Activated CD8-positive, alpha-beta memory T cell treated with anti-CD3 and anti-CD28 coated beads for 24 hours (primary cell): ENCODE measurements around the gene PDCD11.
"Not testable (repeated sequence)": the region's sequence is repeated elsewhere in the genome, so short reads cannot be mapped to it uniquely, and the experiment has no call there.

Experiments
- DNase-seq: peaks from one replicate; pipeline ENCODE4 v3.0.0-alpha.2; 2020

The PDCD11 gene

DNA sequence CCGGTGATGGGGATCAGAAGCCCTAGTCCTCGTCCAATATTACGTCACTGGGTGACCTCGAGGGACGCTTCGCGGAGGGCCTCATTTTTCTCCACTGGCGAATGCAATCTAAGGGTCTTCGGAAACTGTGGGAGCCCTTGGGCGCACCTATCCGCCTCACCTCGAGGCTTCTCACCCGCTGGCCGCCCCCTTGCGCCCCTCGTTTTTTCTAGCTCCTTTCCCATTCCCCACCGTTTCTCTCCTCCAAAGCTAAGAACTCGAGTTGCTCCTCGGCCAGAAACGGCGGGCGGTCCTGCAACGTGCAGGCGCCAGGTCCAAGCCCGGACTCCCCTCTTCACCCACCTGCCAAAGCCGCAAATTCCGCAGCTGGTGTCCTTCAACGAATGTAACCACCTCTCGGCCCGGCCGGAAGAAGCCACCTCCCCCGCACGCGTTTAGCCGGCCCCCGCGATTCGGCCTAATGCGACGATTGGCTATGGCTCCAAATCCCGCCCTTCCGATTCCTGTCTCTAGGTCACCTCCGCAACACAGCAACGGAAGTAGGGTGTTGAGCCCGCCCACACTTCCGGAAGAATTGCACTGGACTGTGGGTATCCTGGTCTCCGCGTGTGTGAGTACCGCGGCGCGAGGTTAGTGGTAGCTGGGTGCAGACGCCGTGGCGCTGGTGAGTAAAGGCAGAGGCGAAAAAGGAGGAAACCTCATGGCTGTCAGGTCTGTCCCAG lies at the start of gene PDCD11, which contains the start of gene ATP5MK:
Gene PDCD11 (plus strand): TSS at position 560 of the 722 bp plus-strand sequence. CDS start 1,801 bp downstream, outside the sequence.
Gene ATP5MK (minus strand): TSS at position 409 of the 722 bp plus-strand sequence. CDS start 4,018 bp downstream, outside the sequence.
- peak; percentile 96 for DNase-seq

DNA sequence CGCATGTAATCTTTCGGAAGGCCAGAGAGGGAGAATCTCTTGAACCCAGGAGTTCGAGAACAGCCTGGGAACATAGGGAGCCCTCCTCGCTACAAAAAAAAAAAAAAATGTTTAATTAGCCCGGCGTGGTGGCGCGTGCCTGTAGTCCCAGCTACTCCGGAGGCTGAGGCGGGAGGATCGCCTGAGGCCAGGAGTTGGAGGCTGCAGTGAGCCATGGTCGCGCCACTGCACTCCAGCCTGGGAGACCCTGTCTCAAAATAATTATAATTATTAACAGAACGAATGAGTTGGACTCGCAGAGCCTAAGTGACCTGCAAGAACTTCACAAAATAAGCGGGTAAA lies 46.3 kb upstream of the PDCD11 start:
- DNase-seq = no peak

DNA sequence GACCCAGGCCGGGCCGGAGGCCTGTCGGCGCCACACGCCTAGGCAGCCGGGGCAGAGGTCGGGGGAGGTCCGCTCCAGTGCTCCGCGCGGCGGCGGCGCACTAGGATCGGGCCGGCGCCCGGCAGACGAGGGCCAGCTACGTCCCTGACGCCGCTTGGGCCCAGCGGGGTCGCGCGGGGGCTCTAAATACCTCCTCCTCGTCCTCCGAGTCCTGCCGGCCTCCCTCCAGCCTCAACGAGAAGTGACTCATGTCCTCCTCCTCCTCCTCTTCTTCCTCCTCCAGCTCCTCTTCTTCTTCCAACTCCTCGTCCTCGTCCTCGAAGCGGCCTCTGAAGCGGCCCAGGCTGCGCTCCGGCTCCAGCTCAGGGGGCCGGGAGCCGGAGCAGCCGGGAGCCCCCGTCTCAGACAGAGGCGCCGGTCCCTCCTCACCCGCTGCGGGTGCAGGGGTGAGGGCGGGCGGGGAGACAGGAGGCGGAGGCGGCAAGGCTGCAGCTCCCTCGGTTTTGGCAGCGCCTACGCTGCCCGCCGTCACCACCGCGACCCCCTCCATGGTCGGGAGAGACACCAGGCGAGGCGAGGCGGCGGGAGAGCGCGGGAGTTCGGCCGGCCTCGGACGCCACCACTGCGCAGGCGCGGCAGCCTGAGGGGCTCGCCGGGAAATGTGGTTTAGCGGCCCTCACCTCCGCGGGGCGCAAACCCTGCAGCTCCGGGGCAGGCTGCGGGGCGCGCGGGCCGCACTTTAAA lies 45.7 kb upstream of the PDCD11 start, which contains the start of gene PCGF6:
Gene PCGF6 (minus strand): TSS at position 624 of the 744 bp plus-strand sequence. CDS start 74 bp downstream, at position 550.
- DNase-seq = peak; percentile 94

GRCh38 chr10:103353281-103353680 lies 43.1 kb upstream of the PDCD11 start:
- no peak for DNase-seq

- DNase-seq = peak; percentile 15
Observed at GRCh38 chr10:103354567-103354966, 41.9 kb upstream of the PDCD11 start.

DNA sequence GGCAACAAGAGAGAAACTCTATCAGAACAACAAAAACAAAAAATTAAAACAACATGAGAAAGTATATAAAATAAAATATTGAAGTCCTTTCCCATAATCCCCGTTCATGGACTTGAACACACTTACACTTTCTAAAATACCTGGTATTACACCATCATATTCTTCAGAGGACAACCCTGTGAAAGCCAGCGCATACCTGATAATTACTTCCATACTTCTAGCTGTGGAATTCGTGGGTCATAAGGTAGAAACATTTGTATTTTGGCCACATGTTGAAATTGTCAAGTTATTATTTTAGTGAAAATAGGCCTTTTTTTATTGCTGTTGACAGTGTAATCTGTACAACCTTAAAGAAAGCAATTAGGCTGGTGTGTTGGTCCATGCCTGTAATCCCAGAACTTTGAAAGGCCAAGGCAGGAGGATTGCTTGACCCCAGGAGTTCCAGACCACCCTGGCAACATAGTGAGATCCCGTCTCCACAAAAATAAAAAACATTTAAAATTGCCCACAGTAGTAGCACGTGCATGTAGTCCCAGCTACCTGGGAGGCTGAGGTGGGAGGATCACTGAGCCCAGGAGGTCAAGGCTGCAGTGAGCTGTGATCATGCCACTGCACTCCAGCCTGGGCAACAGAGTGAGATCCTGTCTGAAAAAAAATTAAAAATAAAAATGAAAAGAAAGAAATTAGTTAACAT lies 40.4 kb upstream of the PDCD11 start:
- no peak for DNase-seq

GRCh38 chr10:103359493-103359892 lies 36.9 kb upstream of the PDCD11 start:
- DNase-seq = not testable (repeated sequence)

DNA sequence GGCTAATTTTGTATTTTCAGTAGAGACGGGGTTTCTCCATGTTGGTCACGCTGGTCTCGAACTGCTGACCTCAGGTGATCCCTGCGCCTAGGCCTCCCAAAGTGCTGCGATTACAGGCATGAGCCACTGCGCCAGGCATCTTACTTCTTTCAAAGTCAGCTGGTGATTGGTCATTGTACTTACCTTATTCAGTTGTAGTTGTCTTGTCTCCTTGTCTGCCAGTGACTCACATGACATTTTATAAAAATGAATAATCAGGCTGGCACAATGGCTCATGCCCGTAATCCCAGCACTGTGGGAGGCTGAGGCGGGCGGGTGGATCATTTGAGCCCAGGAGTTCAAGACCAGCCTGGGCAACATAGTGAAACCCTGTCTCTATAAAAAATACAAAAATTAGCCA lies 35.6 kb upstream of the PDCD11 start:
- not testable (repeated sequence) for DNase-seq

- peak; percentile 57 for DNase-seq
Observed at GRCh38 chr10:103367379-103367781, 29.0 kb upstream of the PDCD11 start.

DNA sequence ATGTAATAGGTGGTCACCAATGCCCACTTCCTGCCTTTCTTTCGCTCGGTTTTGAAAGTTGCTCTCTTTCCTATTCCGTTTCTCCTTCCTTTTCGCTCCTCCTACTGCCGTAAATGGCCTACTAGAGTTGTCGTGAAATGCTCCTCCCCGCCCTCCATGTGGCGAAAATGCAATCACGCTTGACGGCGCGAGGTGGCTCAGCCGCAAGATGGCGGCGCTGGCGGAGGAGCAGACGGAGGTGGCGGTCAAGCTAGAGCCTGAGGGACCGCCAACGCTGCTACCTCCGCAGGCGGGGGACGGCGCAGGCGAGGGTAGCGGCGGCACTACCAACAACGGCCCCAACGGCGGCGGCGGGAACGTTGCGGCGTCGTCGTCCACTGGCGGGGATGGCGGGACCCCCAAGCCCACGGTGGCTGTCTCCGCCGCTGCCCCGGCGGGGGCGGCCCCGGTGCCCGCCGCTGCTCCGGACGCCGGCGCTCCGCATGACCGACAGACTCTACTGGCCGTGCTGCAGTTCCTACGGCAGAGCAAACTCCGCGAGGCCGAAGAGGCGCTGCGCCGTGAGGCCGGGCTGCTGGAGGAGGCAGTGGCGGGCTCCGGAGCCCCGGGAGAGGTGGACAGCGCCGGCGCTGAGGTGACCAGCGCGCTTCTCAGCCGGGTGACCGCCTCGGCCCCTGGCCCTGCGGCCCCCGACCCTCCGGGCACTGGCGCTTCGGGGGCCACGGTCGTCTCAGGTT lies 28.5 kb upstream of the PDCD11 start, which contains the start of gene TAF5:
Gene TAF5 (plus strand): TSS at position 195 of the 737 bp plus-strand sequence. CDS start 14 bp downstream, at position 209.
- peak; percentile 91 for DNase-seq

- DNase-seq = no peak
Observed at GRCh38 chr10:103373544-103373943, 22.9 kb upstream of the PDCD11 start.

- no peak for DNase-seq
Observed at GRCh38 chr10:103374263-103374662, 22.2 kb upstream of the PDCD11 start.

DNA sequence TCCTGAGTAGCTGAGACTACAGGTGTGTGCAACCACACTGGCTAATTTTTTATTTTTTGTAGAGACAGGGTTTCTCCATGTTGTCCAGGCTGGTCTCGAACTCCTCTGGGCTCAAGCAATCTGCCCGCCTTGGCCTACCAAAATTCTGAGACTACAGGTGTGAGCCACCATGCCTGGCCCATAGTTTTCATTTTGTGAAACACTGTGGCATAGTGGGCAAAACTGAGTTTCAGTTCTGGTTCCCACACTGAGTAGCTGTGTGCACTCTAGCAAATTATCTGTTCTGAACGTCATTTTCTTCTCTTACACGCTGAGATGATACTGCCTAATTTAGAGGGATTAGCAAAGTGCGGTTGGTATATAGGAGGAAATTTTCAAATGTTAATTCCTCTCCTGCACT lies 13.7 kb upstream of the PDCD11 start:
- no peak for DNase-seq

DNA sequence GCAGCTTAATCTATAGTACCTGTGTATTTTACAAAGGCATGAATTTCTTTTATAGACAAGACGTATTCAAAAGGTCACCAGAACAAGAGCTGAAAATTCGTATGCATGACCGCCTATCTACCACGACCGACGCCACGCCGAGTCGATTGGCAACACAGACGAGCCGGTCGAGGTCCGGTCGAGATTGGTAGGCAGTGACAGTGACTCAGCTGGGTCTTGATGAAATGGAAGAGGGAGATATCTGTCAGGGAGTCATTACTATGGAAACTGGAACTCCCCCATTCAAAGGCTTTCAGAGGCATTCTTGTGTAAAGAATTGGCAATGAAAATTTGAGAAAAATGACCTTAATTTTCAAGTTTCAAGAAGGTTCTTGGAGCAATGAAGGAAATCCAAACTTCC lies 2.2 kb upstream of the PDCD11 start:
- DNase-seq = peak; percentile 40

DNA sequence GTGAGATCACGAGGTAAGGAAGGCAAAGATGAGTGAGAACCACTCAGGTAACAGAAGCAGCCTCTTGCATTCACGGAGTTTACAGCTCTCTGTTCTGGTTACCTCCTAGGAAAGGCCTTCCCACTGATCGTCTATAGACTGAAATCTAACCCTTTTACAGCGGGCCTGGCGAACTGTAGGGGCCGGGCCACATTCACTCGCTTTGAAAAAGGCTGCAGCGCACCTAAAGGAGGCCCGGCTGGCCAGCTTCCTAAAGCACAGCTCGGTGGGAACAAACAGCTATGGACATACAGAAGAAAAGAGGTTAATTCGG lies 716 bp upstream of the PDCD11 start:
- no peak for DNase-seq

- no peak for DNase-seq
Observed at GRCh38 chr10:103396789-103397087, 312 bp downstream of the PDCD11 start.

DNA sequence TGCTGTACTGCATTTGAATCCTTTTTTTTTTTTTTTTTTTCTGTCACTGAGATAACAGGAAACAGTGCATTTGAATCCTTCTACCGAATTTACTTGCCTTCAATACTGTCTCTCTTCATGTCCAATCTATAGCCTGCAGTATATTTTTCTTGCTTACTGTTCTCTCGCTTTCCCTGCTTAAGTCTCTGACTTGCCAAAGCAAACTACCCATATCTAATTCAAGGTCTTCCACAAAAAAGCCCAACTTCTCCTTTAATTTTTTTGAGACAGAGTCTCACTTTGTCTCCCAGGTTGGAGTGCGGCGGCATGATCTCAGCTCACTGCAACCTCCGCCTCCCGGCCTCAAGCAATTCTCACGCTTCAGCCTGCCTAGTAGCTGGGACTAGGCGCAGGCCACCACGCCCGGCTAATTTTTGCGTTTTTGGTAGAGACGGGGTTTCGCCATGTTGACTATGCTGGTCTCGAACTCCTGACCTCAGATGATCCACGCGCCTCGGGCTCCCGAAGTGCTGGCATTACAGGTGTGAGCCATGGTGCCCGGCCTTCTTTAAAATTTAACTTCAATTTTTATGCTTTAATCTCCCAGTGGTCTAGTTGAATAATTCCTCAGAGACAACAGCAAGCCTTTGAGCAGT lies 882 bp downstream of the PDCD11 start:
- peak; percentile 41 for DNase-seq

DNA sequence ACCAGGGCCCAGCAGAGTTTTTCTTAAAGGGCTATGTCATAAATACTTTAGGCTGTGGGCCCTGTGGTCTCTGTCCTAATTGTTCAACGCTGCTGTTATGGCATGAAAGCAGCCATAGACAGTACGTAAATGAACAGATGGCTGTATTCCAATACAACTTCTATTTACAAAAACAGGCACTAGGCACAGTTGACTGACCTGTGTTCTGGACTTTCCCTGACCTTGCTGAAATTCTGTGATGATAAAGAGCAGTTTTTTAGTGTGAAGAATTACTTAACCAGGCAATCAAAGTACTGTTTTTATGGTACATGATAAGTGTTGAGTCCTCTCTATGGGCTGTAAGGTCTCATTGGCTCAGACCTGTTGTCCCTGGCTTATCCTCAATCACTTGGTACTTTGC lies 17.1 kb downstream of the PDCD11 start:
- DNase-seq = no peak

DNA sequence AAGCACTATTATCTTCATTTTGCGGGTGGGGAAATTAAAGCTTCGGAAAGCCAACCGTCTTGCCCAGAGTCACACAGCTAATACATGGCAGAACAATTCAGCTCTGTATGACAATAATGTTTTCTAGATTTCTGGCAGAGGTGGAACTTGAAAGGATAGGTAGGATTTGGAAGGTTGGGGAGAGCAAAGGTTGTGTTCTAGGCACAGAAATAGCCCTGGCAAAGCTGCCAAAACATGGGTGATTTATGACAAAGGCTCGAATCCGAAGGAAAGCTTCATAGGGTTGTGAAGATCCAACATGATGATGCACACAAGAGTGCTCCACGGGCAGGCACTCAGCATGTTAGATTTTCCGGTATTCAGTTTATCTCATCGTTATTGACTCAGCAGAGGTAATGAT lies 19.2 kb downstream of the PDCD11 start:
- no peak for DNase-seq

- DNase-seq = peak; percentile 68
Observed at GRCh38 chr10:103416436-103417147, 20.2 kb downstream of the PDCD11 start.

DNA sequence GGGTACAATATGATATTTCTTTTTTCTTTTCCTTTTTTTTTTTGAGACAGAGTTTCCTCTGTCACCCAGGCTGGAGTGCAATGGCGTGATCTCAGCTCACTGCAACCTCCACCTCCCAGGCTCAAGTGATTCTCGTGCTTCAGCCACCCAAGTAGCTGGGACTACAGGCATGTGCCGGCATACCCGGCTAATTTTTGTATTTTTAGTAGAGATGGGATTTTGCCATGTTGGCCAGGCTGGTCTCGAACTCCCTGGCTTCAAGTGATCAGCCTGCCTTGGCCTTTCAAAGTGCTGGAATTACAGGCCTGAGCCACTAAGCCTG lies 20.7 kb downstream of the PDCD11 start:
- DNase-seq = not testable (repeated sequence)

DNA sequence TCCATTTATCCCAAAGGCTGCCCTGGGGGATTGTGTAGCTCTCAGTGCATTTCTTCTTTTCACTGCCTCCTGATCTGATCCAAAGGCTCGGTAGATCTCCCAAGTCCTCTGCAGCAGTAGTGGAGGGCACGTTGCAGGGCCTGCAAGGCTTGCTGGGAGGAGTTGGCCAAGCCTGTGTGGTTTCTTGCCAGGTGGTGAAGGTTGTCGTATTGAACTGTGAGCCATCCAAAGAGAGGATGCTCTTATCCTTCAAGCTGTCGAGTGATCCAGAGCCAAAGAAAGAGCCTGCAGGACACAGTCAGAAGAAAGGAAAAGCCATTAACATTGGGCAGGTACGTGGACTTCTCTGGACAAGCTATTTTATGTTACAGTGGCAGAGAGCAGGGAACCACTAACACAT lies 21.2 kb downstream of the PDCD11 start:
- DNase-seq = no peak
